Aorta (tissue), 5 donors: ENCODE data around the gene NELL1. TPM values are rescaled to one million over a fixed set of nuclear protein-coding genes. Genes with fewer than 3 reads are reported as not detected.
"Not testable (repeated sequence)": the region's sequence is repeated elsewhere in the genome, so short reads cannot be mapped to it uniquely, and the experiment has no call there.

ENCODE experiments used
- ATAC-seq: fragments of 200-7000 bp; cut with Tn5 transposase; one replicate; pipeline ENCODE4 v1.9.1; 2022; ENCODE audit warnings: moderate library complexity; ENCODE audit not compliant: low FRiP score
- DNase-seq, 2 donors: peaks; one replicate each; pipeline ENCODE4 v3.0.0-alpha.2; 2020
- H3K27ac ChIP-seq, 2 donors: one replicate each; pipeline ENCODE4 v1.5.1; 2013; ENCODE audit warnings: low read length in 2 of 2, mild to moderate bottlenecking in 2 of 2, moderate library complexity in 2 of 2, control low read depth in 1 of 2, inconsistent platforms in 1 of 2, low read depth in 1 of 2
- H3K27me3 ChIP-seq, 2 donors: one replicate each; pipeline ENCODE4 v1.6.1; 2013; ENCODE audit warnings: control low read depth in 1 of 2, low read length in 1 of 2, mild to moderate bottlenecking in 1 of 2, moderate library complexity in 1 of 2; ENCODE audit not compliant: insufficient read depth in 2 of 2, control insufficient read depth in 1 of 2
- H3K36me3 ChIP-seq, 2 donors: one replicate each; pipeline ENCODE4 v1.6.1; 2013; ENCODE audit warnings: control low read depth in 1 of 2, low read length in 1 of 2, mild to moderate bottlenecking in 1 of 2; ENCODE audit not compliant: insufficient read depth in 2 of 2, control insufficient read depth in 1 of 2
- H3K4me1 ChIP-seq, 2 donors: one replicate each; pipeline ENCODE4 v1.6.1; 2013; ENCODE audit warnings: low read length in 2 of 2, control low read depth in 1 of 2, mild to moderate bottlenecking in 1 of 2, moderate library complexity in 1 of 2; ENCODE audit not compliant: insufficient read depth in 2 of 2, control insufficient read depth in 1 of 2
- H3K4me3 ChIP-seq, 2 donors: one replicate each; pipeline ENCODE4 v1.5.1; 2013; ENCODE audit warnings: low read length in 2 of 2, control low read depth in 1 of 2, mild to moderate bottlenecking in 1 of 2
- H3K9me3 ChIP-seq: one replicate; pipeline ENCODE4 v1.6.1; 2013; ENCODE audit warnings: mild to moderate bottlenecking, low read length; ENCODE audit not compliant: control insufficient read depth
- WGBS, 2 donors: extraction: QIAGEN DNeasy Blood & Tissue Kit; methylation state at CpG; one replicate each; pipeline ENCODE4 v1.1.7; 2013; 5-methylcytosine and 5-hydroxymethylcytosine counted together
- intact Hi-C, 2 donors: fragments of 100-400 bp; cut with DNase I; formaldehyde crosslinking; loops; one replicate each; pipeline versions ENCODE4 v1.14.2 to v1.15.0; 2022
- polyA plus RNA-seq, 2 donors: library from polyadenylated mRNA; stranded (reverse); fragments of 200-250 nt; gene quantifications; one replicate each; pipeline ENCODE4 v1.2.3, GENCODE V29; 2013
- total RNA-seq, 2 donors: library from RNA; stranded (reverse); fragmentation: NEBNext Ultra II Directional; extraction: Animal tissue kit (Norgen Biotek cat#: 25700); gene quantifications; one replicate each; pipeline ENCODE4 v1.2.1, GENCODE V29; 2021
- donor health status: healthy with polysubstance abuse.
- donor health status: Bipolar disorder and iron deficiency.
- donor health status: DM: no; HTN: no; CAD: no.
- donor health status: DM: no; HTN: no; CAD: no.
- donor health status: DM: yes; HTN: yes; CAD: no.

NELL1 gene
- total and polyA plus RNA-seq, 4 donors = 0.88 TPM; not detected in 3

- Histone ChIP-seq H3K4me1 (no peaks in the 10 kb centered on the region), H3K27me3 (no peaks in the 10 kb centered on the region), H3K4me3 (no peak overlapping the region), H3K36me3 (no peaks in the 10 kb centered on the region), H3K9me3 (no peaks in the 10 kb centered on the region), H3K27ac (no peak overlapping the region)
- intact Hi-C loops = no loop called here
- DNase-seq = no peak
- no peak for ATAC-seq
- WGBS, 2 donors = 39 to 41% methylated on average over 2 of the region's 2 CpGs
These were observed 598.6 kb downstream of the NELL1 start for GRCh38 chr11:21268036-21268435.

- ATAC-seq = not testable (repeated sequence)
These were observed 602.8 kb downstream of the NELL1 start for GRCh38 chr11:21272139-21272538.

GRCh38 chr11:21278840-21279239, 609.5 kb downstream of the NELL1 start:
- Histone ChIP-seq H3K4me1 (no peaks in the 10 kb centered on the region), H3K27ac (no peak overlapping the region), H3K9me3 (no peaks in the 10 kb centered on the region), H3K27me3 (no peaks in the 10 kb centered on the region), H3K4me3 (no peak overlapping the region), H3K36me3 (no peaks in the 10 kb centered on the region)
- DNase-seq (no peak), ATAC-seq (no peak)
- intact Hi-C loops = no loop called here
- 48 to 55% methylated on average over 1 of the region's 1 CpG for WGBS, 2 donors

More at GRCh38 chr11:21272139-21272538, 602.8 kb downstream of the NELL1 start:
- H3K27ac ChIP-seq, H3K4me3 ChIP-seq, H3K9me3 ChIP-seq, H3K4me1 ChIP-seq, intact Hi-C loops, H3K27me3 ChIP-seq, H3K36me3 ChIP-seq: not testable (repeated sequence)
- 74 to 78% methylated on average over 6 of the region's 6 CpGs for WGBS, 2 donors
- DNase-seq = peak in 1 of 2 donors; percentile 60

GRCh38 chr11:21285104-21285503, 615.7 kb downstream of the NELL1 start:
- WGBS, 2 donors = 26 to 28% methylated on average over 2 of the region's 2 CpGs
- ATAC-seq (no peak), DNase-seq (no peak)
- Histone ChIP-seq H3K9me3 (no peaks in the 10 kb centered on the region), H3K27me3 (no peaks in the 10 kb centered on the region), H3K4me1 (no peaks in the 10 kb centered on the region), H3K4me3 (no peak overlapping the region), H3K36me3 (no peaks in the 10 kb centered on the region), H3K27ac (no peak overlapping the region)
- intact Hi-C loops = no loop called here

- Histone ChIP-seq H3K4me3 (no peak overlapping the region), H3K36me3 (no peaks in the 10 kb centered on the region), H3K9me3 (no peaks in the 10 kb centered on the region), H3K27me3 (no peaks in the 10 kb centered on the region), H3K27ac (no peak overlapping the region), H3K4me1 (no peaks in the 10 kb centered on the region)
- DNase-seq (no peak), ATAC-seq (no peak)
- WGBS, 2 donors = 61 to 75% methylated on average over 4 of the region's 4 CpGs
- intact Hi-C loops = loop anchor here in 1 of 2 donors (2.0 kb wide), 1 partner anchor 63 kb away; no protein-coding TSS in a partner anchor
These were observed 620.3 kb downstream of the NELL1 start for GRCh38 chr11:21289686-21290085.

GRCh38 chr11:21295508-21295907, 626.1 kb downstream of the NELL1 start:
- no peaks in the 10 kb centered on the region for H3K27me3 ChIP-seq
- no peak overlapping the region for H3K27ac ChIP-seq
- WGBS, 2 donors = 50 to 63% methylated on average over 2 of the region's 2 CpGs
- H3K9me3 ChIP-seq = no peaks in the 10 kb centered on the region
- no peaks in the 10 kb centered on the region for H3K36me3 ChIP-seq
- no peak overlapping the region for H3K4me3 ChIP-seq
- ATAC-seq (no peak), DNase-seq (no peak)
- no peaks in the 10 kb centered on the region for H3K4me1 ChIP-seq
- intact Hi-C loops = no loop called here

GRCh38 chr11:21301981-21302380, 632.6 kb downstream of the NELL1 start:
- intact Hi-C loops = no loop called here
- Histone ChIP-seq H3K27me3 (no peaks in the 10 kb centered on the region), H3K36me3 (no peaks in the 10 kb centered on the region), H3K9me3 (peaks cover 2% of the 10 kb centered on the region), H3K27ac (no peak overlapping the region), H3K4me1 (no peaks in the 10 kb centered on the region), H3K4me3 (no peak overlapping the region)
- no peak for DNase-seq
- ATAC-seq = no peak
- 76 to 82% methylated on average over 1 of the region's 1 CpG for WGBS, 2 donors

- Histone ChIP-seq H3K27me3 (no peaks in the 10 kb centered on the region), H3K36me3 (no peaks in the 10 kb centered on the region), H3K27ac (no peak overlapping the region), H3K9me3 (peaks cover 2% of the 10 kb centered on the region), H3K4me3 (no peak overlapping the region), H3K4me1 (no peaks in the 10 kb centered on the region)
- no peak for DNase-seq
- intact Hi-C loops = no loop called here
- 40 to 60% methylated on average over 4 of the region's 4 CpGs for WGBS, 2 donors
- no peak for ATAC-seq
These were observed 637.5 kb downstream of the NELL1 start for GRCh38 chr11:21306739-21307358.

GRCh38 chr11:21307874-21308273, 638.5 kb downstream of the NELL1 start:
- Histone ChIP-seq H3K36me3 (no peaks in the 10 kb centered on the region), H3K4me1 (no peaks in the 10 kb centered on the region), H3K27me3 (no peaks in the 10 kb centered on the region), H3K9me3 (no peaks in the 10 kb centered on the region), H3K4me3 (no peak overlapping the region), H3K27ac (no peak overlapping the region)
- intact Hi-C loops = no loop called here
- no peak for ATAC-seq
- no peak for DNase-seq
- WGBS, 2 donors = 33 to 34% methylated on average over 4 of the region's 4 CpGs
